B cell (primary cell): ENCODE data around the gene LXN.

Experiments
- EZH2 ChIP-seq: IDR thresholded peaks from 2 replicates; pipeline ENCODE4 v1.6.1; 2012; ENCODE audit warnings: borderline replicate concordance, low read depth, mild to moderate bottlenecking, moderate library complexity, low read length; ENCODE audit not compliant: insufficient read depth, poor library complexity, severe bottlenecking
- TF ChIP-seq, protein P1 (sequence below): fragments of 200-600 bp; IDR thresholded peaks from one replicate; pipeline ENCODE4 v1.8.0; 2022; ENCODE audit warnings: antibody characterized with exemption, mild to moderate bottlenecking

DNA sequence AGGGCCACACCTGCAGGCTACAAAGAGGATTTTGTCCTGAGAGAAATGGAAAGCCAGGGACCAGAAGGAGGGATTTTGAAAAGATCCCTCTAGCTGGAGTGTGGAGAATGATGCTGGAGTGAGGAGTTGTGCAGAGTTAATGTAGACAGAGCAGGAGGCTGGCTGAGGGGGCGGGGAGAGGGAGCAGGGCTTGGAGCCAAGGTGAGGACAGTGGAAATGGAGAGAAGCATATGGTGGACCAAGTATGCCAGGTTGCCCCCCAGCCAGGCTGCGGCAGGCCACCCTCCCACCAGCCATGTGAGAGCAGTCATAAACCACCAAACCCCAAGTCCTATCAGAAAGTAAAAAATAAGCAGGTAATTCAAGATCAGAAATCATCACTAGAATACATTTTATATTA lies 45.1 kb upstream of the LXN start:
- TF ChIP-seq EZH2: no peak
- TF ChIP-seq, protein P1, sequence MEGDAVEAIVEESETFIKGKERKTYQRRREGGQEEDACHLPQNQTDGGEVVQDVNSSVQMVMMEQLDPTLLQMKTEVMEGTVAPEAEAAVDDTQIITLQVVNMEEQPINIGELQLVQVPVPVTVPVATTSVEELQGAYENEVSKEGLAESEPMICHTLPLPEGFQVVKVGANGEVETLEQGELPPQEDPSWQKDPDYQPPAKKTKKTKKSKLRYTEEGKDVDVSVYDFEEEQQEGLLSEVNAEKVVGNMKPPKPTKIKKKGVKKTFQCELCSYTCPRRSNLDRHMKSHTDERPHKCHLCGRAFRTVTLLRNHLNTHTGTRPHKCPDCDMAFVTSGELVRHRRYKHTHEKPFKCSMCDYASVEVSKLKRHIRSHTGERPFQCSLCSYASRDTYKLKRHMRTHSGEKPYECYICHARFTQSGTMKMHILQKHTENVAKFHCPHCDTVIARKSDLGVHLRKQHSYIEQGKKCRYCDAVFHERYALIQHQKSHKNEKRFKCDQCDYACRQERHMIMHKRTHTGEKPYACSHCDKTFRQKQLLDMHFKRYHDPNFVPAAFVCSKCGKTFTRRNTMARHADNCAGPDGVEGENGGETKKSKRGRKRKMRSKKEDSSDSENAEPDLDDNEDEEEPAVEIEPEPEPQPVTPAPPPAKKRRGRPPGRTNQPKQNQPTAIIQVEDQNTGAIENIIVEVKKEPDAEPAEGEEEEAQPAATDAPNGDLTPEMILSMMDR: no peak
